ENCODE results near the gene MRNIP.

MRNIP gene

DNA sequence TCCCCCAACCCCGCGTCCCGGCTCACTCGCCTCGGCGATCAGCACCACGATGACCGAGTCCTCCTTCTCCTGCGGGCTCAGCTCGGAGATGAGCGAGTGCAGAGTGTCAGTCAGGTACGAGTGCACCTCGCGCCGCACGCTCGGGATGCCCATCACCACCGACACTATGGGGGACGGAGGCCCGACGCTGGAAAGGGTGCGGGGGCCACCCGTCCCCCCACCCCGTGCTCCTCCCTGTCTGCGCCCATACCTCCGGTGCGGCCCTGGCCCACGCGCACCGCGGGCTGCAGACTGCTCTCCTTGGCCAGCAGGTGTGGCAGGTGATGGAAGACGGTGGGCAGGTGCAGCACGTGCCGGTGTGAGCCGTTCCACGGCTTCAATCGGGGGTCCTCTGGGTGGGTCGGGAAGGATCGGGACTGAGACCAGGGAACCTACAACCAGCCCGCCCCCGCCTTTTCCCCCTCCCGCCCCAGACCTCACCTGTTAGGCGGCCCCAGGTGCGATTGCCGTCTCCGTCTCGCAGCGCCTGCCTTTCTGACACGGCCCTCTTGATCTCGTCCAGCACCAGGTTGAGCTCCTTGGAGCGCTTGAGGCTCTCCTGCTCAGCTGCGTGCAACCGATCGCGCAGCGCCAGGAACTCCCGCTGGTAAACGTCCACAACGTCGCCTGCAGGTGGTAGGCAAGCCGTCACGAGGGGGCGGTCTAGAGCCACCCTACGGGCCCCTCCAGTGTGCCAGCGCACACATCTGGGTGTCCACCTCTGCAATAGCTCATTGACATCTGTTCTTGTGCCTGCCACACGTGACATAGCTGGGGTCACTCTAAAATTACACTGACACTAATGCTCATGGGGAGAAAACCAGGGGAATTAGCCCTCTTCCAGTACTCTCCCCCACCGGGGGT, 57.1 kb downstream of the MRNIP start:
- H3K4me1 ChIP-seq (ENCODE audit: insufficient read depth, insufficient read length): peaks cover 26% of the 10 kb centered on the region
- no peak overlapping the region for H3K9ac ChIP-seq (ENCODE audit: insufficient read length, low read depth)
- H3K27me3 ChIP-seq (ENCODE audit: insufficient read depth, insufficient read length): no peaks in the 10 kb centered on the region
- H3K9me3 ChIP-seq (ENCODE audit: insufficient read depth, low read length): no peaks in the 10 kb centered on the region
- no peak for DNase-seq (ENCODE audit: low read depth, low spot score)
- TF ChIP-seq YY1 (IDR thresholded peaks at IDR 0.05; ENCODE audit: insufficient read depth, insufficient read length): no peak
- no peak for TF ChIP-seq ZNF274 (IDR thresholded peaks at IDR 0.05; ENCODE audit: low read depth, low read length)
- TF ChIP-seq SUZ12 (IDR thresholded peaks at IDR 0.05; ENCODE audit: extremely low read depth, insufficient read depth, insufficient read length): no peak
- H3K4me3 ChIP-seq (ENCODE audit: insufficient read length, low read depth): no peak overlapping the region
- peaks cover 52% of the 10 kb centered on the region for H3K36me3 ChIP-seq (ENCODE audit: insufficient read depth, insufficient read length, low read length)

DNA sequence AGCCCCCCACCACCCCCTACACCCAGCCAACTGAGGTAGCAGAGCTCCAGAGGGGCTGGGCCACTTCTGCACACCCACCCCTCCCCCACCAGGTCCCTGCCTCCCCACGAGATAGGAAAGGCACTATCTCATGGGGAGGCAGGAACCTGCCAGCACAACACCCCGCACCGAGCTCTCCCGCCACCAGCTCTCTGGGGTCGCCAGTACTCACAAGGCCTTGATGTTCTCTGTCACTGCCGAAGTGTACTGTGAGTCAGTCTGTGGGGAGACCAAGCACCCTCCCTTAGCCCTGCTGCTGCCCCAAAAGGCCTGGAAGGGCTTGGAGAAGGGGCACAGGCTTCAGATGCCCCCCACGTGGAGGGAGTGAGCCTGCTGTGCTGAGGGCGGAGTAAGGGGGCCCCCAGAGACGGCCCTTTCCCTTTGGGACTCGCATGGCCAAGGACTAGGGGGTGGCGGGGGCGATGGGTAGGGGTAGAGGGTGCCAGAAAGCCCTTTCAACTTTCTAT, 57.9 kb downstream of the MRNIP start:
- Histone ChIP-seq H3K27me3 (ENCODE audit: insufficient read depth, insufficient read length) (no peaks in the 10 kb centered on the region), H3K9me3 (ENCODE audit: insufficient read depth, low read length) (no peaks in the 10 kb centered on the region), H3K9ac (ENCODE audit: insufficient read length, low read depth) (no peak overlapping the region), H3K4me1 (ENCODE audit: insufficient read depth, insufficient read length) (peaks cover 26% of the 10 kb centered on the region), H3K4me3 (ENCODE audit: insufficient read length, low read depth) (no peak overlapping the region), H3K36me3 (ENCODE audit: insufficient read depth, insufficient read length, low read length) (peaks cover 52% of the 10 kb centered on the region)
- TF ChIP-seq ZNF274 (IDR thresholded peaks at IDR 0.05; ENCODE audit: low read depth, low read length): no peak
- TF ChIP-seq SUZ12 (IDR thresholded peaks at IDR 0.05; ENCODE audit: extremely low read depth, insufficient read depth, insufficient read length): no peak
- no peak for TF ChIP-seq YY1 (IDR thresholded peaks at IDR 0.05; ENCODE audit: insufficient read depth, insufficient read length)
- DNase-seq (ENCODE audit: low read depth, low spot score): no peak

DNA sequence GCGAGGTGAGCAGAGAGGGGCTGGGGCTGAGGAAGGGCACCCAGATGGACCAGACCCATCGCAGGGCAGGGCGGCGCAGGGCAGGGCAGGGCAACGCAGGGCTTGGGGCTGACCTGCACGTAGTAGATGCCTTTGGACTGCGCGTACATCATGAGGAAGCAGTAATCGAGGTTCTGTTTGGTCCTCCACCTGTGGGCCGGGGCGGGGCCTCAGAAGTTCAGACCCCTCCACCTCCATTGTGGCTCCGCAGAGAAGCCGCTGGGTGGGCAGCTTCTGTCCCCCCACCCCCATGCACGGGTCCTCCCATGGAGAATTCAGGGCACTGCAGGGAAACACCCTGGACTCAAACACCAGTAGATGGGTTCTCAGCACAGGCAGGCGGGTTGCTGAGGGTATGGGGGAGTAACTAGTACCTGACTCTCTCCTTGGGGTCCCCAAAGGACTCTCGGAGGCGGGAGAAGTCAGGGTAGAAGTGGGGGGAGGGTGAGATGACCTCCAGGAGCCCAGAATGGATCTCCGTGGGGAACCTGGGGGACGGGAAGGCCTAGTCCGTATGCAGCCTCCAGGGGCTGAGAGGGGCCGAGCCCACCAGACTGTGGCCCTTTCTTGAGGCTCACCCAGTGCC, 58.4 kb downstream of the MRNIP start:
- H3K9ac ChIP-seq (ENCODE audit: insufficient read length, low read depth): no peak overlapping the region
- peaks cover 52% of the 10 kb centered on the region for H3K36me3 ChIP-seq (ENCODE audit: insufficient read depth, insufficient read length, low read length)

DNA sequence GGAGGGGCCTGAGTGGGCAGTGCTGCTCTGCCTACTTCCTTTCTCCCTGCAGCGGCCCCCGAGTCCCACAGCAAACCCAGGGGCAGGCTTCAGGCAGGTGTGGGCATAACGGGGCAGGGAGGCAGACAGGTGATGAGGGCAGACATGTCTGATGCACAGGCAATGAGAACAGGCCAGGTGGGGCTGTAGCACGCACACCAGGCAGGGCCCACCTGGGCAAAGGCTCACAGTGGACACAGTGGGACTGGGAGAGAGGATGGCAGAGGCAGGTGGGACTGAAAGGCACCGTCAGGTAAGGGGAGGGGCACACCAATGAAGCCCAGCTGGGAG, 59.0 kb downstream of the MRNIP start:
- TF ChIP-seq SUZ12 (IDR thresholded peaks at IDR 0.05; ENCODE audit: extremely low read depth, insufficient read depth, insufficient read length): no peak
- TF ChIP-seq ZNF274 (IDR thresholded peaks at IDR 0.05; ENCODE audit: low read depth, low read length): no peak
- TF ChIP-seq YY1 (IDR thresholded peaks at IDR 0.05; ENCODE audit: insufficient read depth, insufficient read length): no peak
- Histone ChIP-seq H3K9ac (ENCODE audit: insufficient read length, low read depth) (no peak overlapping the region), H3K27me3 (ENCODE audit: insufficient read depth, insufficient read length) (no peaks in the 10 kb centered on the region), H3K4me1 (ENCODE audit: insufficient read depth, insufficient read length) (peaks cover 23% of the 10 kb centered on the region), H3K9me3 (ENCODE audit: insufficient read depth, low read length) (no peaks in the 10 kb centered on the region), H3K4me3 (ENCODE audit: insufficient read length, low read depth) (no peak overlapping the region), H3K36me3 (ENCODE audit: insufficient read depth, insufficient read length, low read length) (peaks cover 50% of the 10 kb centered on the region)
- no peak for DNase-seq (ENCODE audit: low read depth, low spot score)

More for the DNA sequence above, 58.4 kb downstream of the MRNIP start:
- TF ChIP-seq ZNF274 (IDR thresholded peaks at IDR 0.05; ENCODE audit: low read depth, low read length) (no peak), YY1 (IDR thresholded peaks at IDR 0.05; ENCODE audit: insufficient read depth, insufficient read length) (no peak), SUZ12 (IDR thresholded peaks at IDR 0.05; ENCODE audit: extremely low read depth, insufficient read depth, insufficient read length) (no peak)
- Histone ChIP-seq H3K4me3 (ENCODE audit: insufficient read length, low read depth) (no peak overlapping the region), H3K27me3 (ENCODE audit: insufficient read depth, insufficient read length) (no peaks in the 10 kb centered on the region), H3K9me3 (ENCODE audit: insufficient read depth, low read length) (no peaks in the 10 kb centered on the region), H3K4me1 (ENCODE audit: insufficient read depth, insufficient read length) (peaks cover 24% of the 10 kb centered on the region)
- no peak for DNase-seq (ENCODE audit: low read depth, low spot score)

DNA sequence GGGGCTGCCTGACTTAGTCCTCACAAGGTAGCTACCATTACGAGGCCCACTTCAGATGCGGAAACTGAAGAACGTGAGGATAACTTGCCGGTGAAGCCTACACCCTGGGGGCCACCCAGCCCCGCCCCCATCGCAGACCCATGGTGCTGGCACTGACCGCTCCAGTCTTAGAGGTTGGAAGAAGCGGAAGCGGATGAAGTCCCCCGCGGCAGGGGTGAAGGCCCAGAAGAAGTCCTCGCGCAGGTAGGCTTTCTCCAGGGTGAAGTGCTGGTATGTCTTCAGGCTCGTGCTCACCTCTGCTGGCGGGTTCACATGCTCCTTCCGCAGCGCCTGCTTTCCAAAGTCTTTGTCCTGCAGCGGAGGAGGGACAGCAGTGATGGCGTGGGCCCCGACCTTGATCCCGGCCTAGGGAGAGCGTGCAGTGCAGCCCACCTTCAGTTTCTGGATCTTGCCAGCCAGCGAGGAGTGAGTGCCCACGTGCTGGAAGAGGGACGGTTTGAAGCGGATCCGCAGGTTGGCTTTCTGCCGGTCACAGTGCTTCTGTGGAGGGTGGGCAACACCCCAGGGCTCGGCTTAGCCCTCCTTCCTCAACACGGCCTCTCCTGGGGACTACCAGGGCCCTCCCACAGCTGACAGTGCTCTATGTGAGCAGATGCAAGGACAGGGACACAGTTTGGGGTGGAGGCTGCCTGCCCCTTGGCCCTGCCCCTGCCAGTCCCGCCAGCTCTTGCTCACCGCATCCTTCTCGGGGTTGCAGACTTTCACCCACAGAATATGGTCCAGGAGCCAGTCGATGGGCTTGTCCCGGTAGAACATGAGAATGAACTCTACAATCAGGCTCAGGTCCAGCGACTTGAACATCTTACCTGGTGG, 59.6 kb downstream of the MRNIP start:
- Histone ChIP-seq H3K27me3 (ENCODE audit: insufficient read depth, insufficient read length) (no peaks in the 10 kb centered on the region), H3K4me1 (ENCODE audit: insufficient read depth, insufficient read length) (peaks cover 22% of the 10 kb centered on the region), H3K9ac (ENCODE audit: insufficient read length, low read depth) (no peak overlapping the region), H3K4me3 (ENCODE audit: insufficient read length, low read depth) (no peak overlapping the region), H3K36me3 (ENCODE audit: insufficient read depth, insufficient read length, low read length) (peaks cover 50% of the 10 kb centered on the region), H3K9me3 (ENCODE audit: insufficient read depth, low read length) (no peaks in the 10 kb centered on the region)
- TF ChIP-seq ZNF274 (IDR thresholded peaks at IDR 0.05; ENCODE audit: low read depth, low read length) (no peak), YY1 (IDR thresholded peaks at IDR 0.05; ENCODE audit: insufficient read depth, insufficient read length) (no peak), SUZ12 (IDR thresholded peaks at IDR 0.05; ENCODE audit: extremely low read depth, insufficient read depth, insufficient read length) (no peak)
- no peak for DNase-seq (ENCODE audit: low read depth, low spot score)

DNA sequence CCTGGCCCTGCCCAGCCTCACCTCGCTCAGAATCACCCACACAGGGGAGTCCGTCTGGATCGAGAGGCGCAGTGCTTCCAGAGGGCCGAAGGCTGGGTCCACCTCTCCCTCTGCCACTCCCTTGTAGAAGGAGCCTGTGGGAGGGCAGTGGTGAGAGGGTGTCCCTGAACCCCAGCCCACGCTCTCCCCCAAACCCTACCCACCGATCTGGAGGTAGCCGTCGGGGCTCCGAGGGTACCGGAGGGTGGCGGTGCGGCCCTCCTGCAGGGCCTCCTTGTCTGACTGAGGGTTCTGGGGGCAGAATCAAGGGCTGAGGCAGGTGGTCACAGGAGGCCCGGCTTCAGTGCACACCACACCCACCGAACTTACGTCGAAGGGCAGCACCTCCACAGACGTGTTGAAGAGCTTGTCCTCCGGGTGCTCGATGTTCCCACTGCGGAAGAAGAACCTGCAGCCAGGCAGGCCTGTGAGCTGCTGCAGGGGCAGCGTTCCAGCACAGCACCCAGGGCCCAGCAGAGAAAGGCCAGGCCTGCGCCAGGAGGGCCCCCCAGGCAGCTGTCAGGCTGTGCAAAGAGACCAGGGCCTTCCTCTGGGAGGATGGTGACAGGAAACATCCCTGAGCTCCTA, 60.4 kb downstream of the MRNIP start:
- DNase-seq (ENCODE audit: low read depth, low spot score): no peak
- TF ChIP-seq YY1 (IDR thresholded peaks at IDR 0.05; ENCODE audit: insufficient read depth, insufficient read length) (no peak), ZNF274 (IDR thresholded peaks at IDR 0.05; ENCODE audit: low read depth, low read length) (no peak), SUZ12 (IDR thresholded peaks at IDR 0.05; ENCODE audit: extremely low read depth, insufficient read depth, insufficient read length) (no peak)
- no peak overlapping the region for H3K4me3 ChIP-seq (ENCODE audit: insufficient read length, low read depth)
- no peaks in the 10 kb centered on the region for H3K27me3 ChIP-seq (ENCODE audit: insufficient read depth, insufficient read length)
- no peak overlapping the region for H3K9ac ChIP-seq (ENCODE audit: insufficient read length, low read depth)
- H3K4me1 ChIP-seq (ENCODE audit: insufficient read depth, insufficient read length): peaks cover 18% of the 10 kb centered on the region
- H3K36me3 ChIP-seq (ENCODE audit: insufficient read depth, insufficient read length, low read length): peaks cover 50% of the 10 kb centered on the region
- H3K9me3 ChIP-seq (ENCODE audit: insufficient read depth, low read length): no peaks in the 10 kb centered on the region
